Endothelial cell of umbilical vein (primary cell): ENCODE results near the gene SRRM3. TPM values are rescaled to one million over a fixed set of nuclear protein-coding genes. Genes with fewer than 3 reads are reported as not detected.
"Not testable (repeated sequence)": the region's sequence is repeated elsewhere in the genome, so short reads cannot be mapped to it uniquely, and the experiment has no call there.

Experiments used
- BruUV-seq: library from RNA; stranded (reverse); fragments of 400-500 nt; replicated peaks from 2 replicates; lab custom pipeline; 2021; lab: Mats Ljungman, UMichigan
- CTCF ChIA-PET: fragments of 300-600, 350-600 bp; sonication (Branson Sonifier 250); formaldehyde crosslinking; loops from one replicate; lab custom pipeline; 2021; ENCODE audit warnings: antibody characterized with exemption, inconsistent platforms; lab: Charles Lee
- POLR2A ChIA-PET: fragments of 300-600, 350-600 bp; sonication (Branson Sonifier 250); formaldehyde crosslinking; loops from one replicate; lab custom pipeline; 2021; ENCODE audit warnings: antibody characterized with exemption, inconsistent platforms; lab: Charles Lee
- DNase-seq: peaks from one replicate; pipeline ENCODE4 v3.0.0-alpha.2; 2011; ENCODE audit warnings: low read depth, low spot score
- FAIRE-seq: peaks from 2 replicates; lab custom pipeline; 2011; peaks lifted over from hg19 to GRCh38; lab: Jason Lieb, UNC
- H2AFZ ChIP-seq: 2 replicates; pipeline ENCODE4 v1.6.0; 2012; ENCODE audit warnings: low read depth, low read length, control low read depth, inconsistent platforms
- H3K27ac ChIP-seq: 2 replicates; pipeline ENCODE4 v1.5.1; 2011; ENCODE audit warnings: low read depth, mild to moderate bottlenecking, control low read depth, low read length, moderate library complexity; ENCODE audit not compliant: insufficient read depth
- H3K27me3 ChIP-seq, 2 experiments: 2 replicates each; pipeline versions ENCODE4 v1.6.0 to v1.6.1; 2011; ENCODE audit warnings: low read length in 2 of 2, mixed read lengths in 1 of 2; ENCODE audit not compliant: control insufficient read depth in 2 of 2, insufficient read depth in 2 of 2
- H3K36me3 ChIP-seq, 2 experiments: 2 replicates in 1 of 2; 3 replicates in 1 of 2; pipeline ENCODE4 v1.5.1; 2011; ENCODE audit warnings: low read length in 2 of 2, mild to moderate bottlenecking in 1 of 2, moderate library complexity in 1 of 2; ENCODE audit not compliant: control insufficient read depth in 2 of 2, insufficient read depth in 2 of 2; ENCODE audit errors: extremely low read depth in 1 of 2
- H3K4me1 ChIP-seq: 3 replicates; pipeline ENCODE4 v1.5.1; 2011; ENCODE audit warnings: mild to moderate bottlenecking, low read length; ENCODE audit not compliant: control insufficient read depth, insufficient read depth; ENCODE audit errors: extremely low read depth
- H3K4me2 ChIP-seq: 2 replicates; pipeline ENCODE4 v1.6.1; 2011; ENCODE audit warnings: low read length, control low read depth, mixed read lengths; ENCODE audit not compliant: insufficient read depth
- H3K4me3 ChIP-seq, 3 experiments: fragments of 200-600 bp in 1 of 3; sonication (generic), shearing (Covaris generic) in 1 of 3; replicated peaks in 1 of 3; 2 replicates each; pipeline ENCODE4 v1.5.1; 2011 to 2016; ENCODE audit warnings: control low read depth in 3 of 3, low read length in 3 of 3, mild to moderate bottlenecking in 2 of 3, inconsistent platforms in 1 of 3, low read depth in 1 of 3, moderate library complexity in 1 of 3; ENCODE audit not compliant: insufficient read depth in 1 of 3
- H3K79me2 ChIP-seq: 2 replicates; pipeline ENCODE4 v1.6.0; 2012; ENCODE audit warnings: low read length, inconsistent platforms; ENCODE audit not compliant: control insufficient read depth, insufficient read depth
- H3K9ac ChIP-seq: replicated peaks from 2 replicates; pipeline ENCODE3; 2011; ENCODE audit warnings: low read length, control low read depth; ENCODE audit not compliant: insufficient read depth; ENCODE audit errors: extremely low read depth
- H3K9me1 ChIP-seq: replicated peaks from 3 replicates; pipeline ENCODE4 v1.6.0; 2011; ENCODE audit warnings: mild to moderate bottlenecking, low read length; ENCODE audit not compliant: control insufficient read depth, insufficient read depth; ENCODE audit errors: extremely low read depth
- H3K9me3 ChIP-seq: replicated peaks from 2 replicates; pipeline ENCODE4 v1.5.1; 2012; ENCODE audit warnings: low read length, inconsistent platforms; ENCODE audit not compliant: control insufficient read depth, insufficient read depth
- H4K20me1 ChIP-seq: replicated peaks from 2 replicates; pipeline ENCODE3; 2011; ENCODE audit warnings: mild to moderate bottlenecking, low read length; ENCODE audit not compliant: control insufficient read depth, insufficient read depth; ENCODE audit errors: extremely low read depth
- EZH2 ChIP-seq: IDR thresholded peaks from 2 replicates; pipeline ENCODE4 v1.6.1; 2012; ENCODE audit warnings: borderline replicate concordance, low read depth, mild to moderate bottlenecking, moderate library complexity, low read length, inconsistent platforms; ENCODE audit not compliant: severe bottlenecking
- FOS ChIP-seq: IDR thresholded peaks from 2 replicates; pipeline ENCODE4 v1.6.1; 2011; ENCODE audit warnings: mild to moderate bottlenecking, low read length, moderate library complexity, borderline replicate concordance; ENCODE audit not compliant: insufficient read depth
- GATA2 ChIP-seq: IDR thresholded peaks from 2 replicates; pipeline ENCODE4 v1.7.0; 2011; ENCODE audit warnings: low read depth, mild to moderate bottlenecking, moderate library complexity, mixed read lengths, low read length; ENCODE audit not compliant: insufficient read length, insufficient read depth
- JUN ChIP-seq: IDR thresholded peaks from 2 replicates; pipeline ENCODE4 v1.6.1; 2011; ENCODE audit warnings: borderline replicate concordance, low read depth; ENCODE audit not compliant: insufficient read length, insufficient read depth
- MYC ChIP-seq: IDR thresholded peaks from one replicate; pipeline ENCODE4 v1.6.1; 2011; ENCODE audit warnings: mild to moderate bottlenecking, low read depth, low read length
- POLR2A ChIP-seq: IDR thresholded peaks from 2 replicates; pipeline ENCODE4 v1.6.1; 2012; ENCODE audit warnings: low read depth, mild to moderate bottlenecking, control low read depth, low read length
- POLR2AphosphoS5 ChIP-seq: IDR thresholded peaks from 2 replicates; pipeline ENCODE4 v1.6.1; 2012; ENCODE audit warnings: low read depth, mild to moderate bottlenecking, control low read depth, low read length, moderate library complexity; ENCODE audit not compliant: insufficient read depth
- dilution Hi-C: fragments of 300-500 bp; cut with MboI; formaldehyde crosslinking; loops from one replicate; pipeline ENCODE4 v1.15.0; 2019; ENCODE audit warnings: low sequenced_read_pairs; ENCODE audit not compliant: extremely low pct_ligation_motif_present
- intact Hi-C: fragments of 100-400 bp; cut with micrococcal nuclease; formaldehyde crosslinking; loops from one replicate; pipeline ENCODE4 v1.10.0; 2022
- polyA plus RNA-seq, 4 experiments: library from polyadenylated mRNA; depleted of rRNA in 3 of 4; stranded (reverse) in 3 of 4; unstranded in 1 of 4; fragments of >200 nt; gene quantifications; 2 replicates each; pipeline versions ENCODE4 v1.2.1 to v1.2.3, GENCODE V29; 2011 to 2012; ENCODE audit warnings: missing spikeins in 1 of 4
- total RNA-seq: library from RNA; stranded (reverse); gene quantifications from 2 replicates; pipeline ENCODE4 v1.2.3, GENCODE V29; 2021
- TF ChIP-seq, protein P1 (sequence below), 2 donors: IDR thresholded peaks; 1 replicate in 1 of 2; 2 replicates in 1 of 2; pipeline ENCODE4 v1.5.1; 2011; ENCODE audit warnings: low read length in 2 of 2, mild to moderate bottlenecking in 2 of 2, moderate library complexity in 2 of 2, control low read depth in 1 of 2, inconsistent platforms in 1 of 2, low read depth in 1 of 2; ENCODE audit not compliant: insufficient read depth in 1 of 2; ENCODE audit errors: extremely low read depth in 1 of 2
- TF ChIP-seq, protein P2 (sequence below): IDR thresholded peaks from 2 replicates; pipeline ENCODE4 v1.6.1; 2011; ENCODE audit not compliant: insufficient read depth, insufficient read length

Gene SRRM3
- total and polyA plus RNA-seq, 2 donors (not counting 3 experiments of a cell fraction or from before 2014, with no cell fraction given) = 4.4 to 5.4 TPM

DNA sequence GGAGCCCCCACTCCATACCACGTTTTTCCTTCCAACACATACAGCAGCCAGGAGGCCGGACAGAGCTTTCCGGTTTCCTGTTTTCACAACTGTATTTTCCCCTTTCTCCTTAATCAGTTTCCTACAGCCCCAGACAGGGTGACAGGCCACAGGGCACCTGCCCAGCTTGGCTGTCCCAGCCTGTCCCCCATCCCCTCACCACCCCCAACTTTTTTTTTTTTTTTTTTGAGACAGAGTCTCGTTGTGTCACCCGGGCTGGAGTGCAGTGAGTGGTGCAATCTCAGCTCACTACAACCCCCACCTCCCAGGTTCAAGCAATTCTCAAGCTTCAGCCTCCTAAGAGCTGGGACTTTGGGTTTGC lies 90.5 kb downstream of the SRRM3 start:
- no peaks in the 10 kb centered on the region for H3K9me1 ChIP-seq
- ChIA-PET POLR2A (interaction anchor here (0.6 to 2.2 kb wide), 7 partner anchors 11 to 107 kb away, joined by 3 to 55 read pairs (median 6); partner anchors contain the start of genes HSPB1 and YWHAG), CTCF (interaction anchor here (0.6 to 2.9 kb wide), 9 partner anchors 10 to 225 kb away, joined by 3 to 132 read pairs (median 13); partner anchors contain the start of gene HSPB1)
- intact Hi-C loops = loop anchor here (1.0 to 10.0 kb wide), 2 partner anchors 67 to 207 kb away; no protein-coding TSS in a partner anchor
- peak overlapping the region; percentile 82 for H3K9ac ChIP-seq
- peak overlapping the region; percentile 94 for H3K27ac ChIP-seq
- dilution Hi-C loops = no loop called here
- no peaks in the 10 kb centered on the region for H3K27me3 ChIP-seq
- TSS peak; percentile 71 for BruUV-seq
- peak; percentile 98 for DNase-seq
- no peaks in the 10 kb centered on the region for H3K36me3 ChIP-seq
- H3K4me3 ChIP-seq = no peak overlapping the region
- peaks cover 27% of the 10 kb centered on the region for H3K4me1 ChIP-seq
- no peak for FAIRE-seq
- no peaks in the 10 kb centered on the region for H3K9me3 ChIP-seq
- no peaks in the 10 kb centered on the region for H3K79me2 ChIP-seq
- peak; percentile 90 for TF ChIP-seq POLR2A
- TF ChIP-seq JUN = no peak
- peak; percentile 94 for TF ChIP-seq POLR2AphosphoS5
- no peak for TF ChIP-seq FOS
- TF ChIP-seq GATA2 = peak; percentile 92
- TF ChIP-seq, protein P1, sequence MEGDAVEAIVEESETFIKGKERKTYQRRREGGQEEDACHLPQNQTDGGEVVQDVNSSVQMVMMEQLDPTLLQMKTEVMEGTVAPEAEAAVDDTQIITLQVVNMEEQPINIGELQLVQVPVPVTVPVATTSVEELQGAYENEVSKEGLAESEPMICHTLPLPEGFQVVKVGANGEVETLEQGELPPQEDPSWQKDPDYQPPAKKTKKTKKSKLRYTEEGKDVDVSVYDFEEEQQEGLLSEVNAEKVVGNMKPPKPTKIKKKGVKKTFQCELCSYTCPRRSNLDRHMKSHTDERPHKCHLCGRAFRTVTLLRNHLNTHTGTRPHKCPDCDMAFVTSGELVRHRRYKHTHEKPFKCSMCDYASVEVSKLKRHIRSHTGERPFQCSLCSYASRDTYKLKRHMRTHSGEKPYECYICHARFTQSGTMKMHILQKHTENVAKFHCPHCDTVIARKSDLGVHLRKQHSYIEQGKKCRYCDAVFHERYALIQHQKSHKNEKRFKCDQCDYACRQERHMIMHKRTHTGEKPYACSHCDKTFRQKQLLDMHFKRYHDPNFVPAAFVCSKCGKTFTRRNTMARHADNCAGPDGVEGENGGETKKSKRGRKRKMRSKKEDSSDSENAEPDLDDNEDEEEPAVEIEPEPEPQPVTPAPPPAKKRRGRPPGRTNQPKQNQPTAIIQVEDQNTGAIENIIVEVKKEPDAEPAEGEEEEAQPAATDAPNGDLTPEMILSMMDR (IDR thresholded peaks at IDR 0.05; ENCODE audit: extremely low read depth in 1 of 2, insufficient read depth in 1 of 2, low read depth in 1 of 2, low read length in 2 of 2) = no peak
- no peak for TF ChIP-seq EZH2
- no peak for TF ChIP-seq MYC
- TF ChIP-seq, protein P2, sequence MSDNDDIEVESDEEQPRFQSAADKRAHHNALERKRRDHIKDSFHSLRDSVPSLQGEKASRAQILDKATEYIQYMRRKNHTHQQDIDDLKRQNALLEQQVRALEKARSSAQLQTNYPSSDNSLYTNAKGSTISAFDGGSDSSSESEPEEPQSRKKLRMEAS = peak; percentile 38
- no peak overlapping the region for H2AFZ ChIP-seq
- H3K4me2 ChIP-seq = peak overlapping the region; percentile 36
- no peaks in the 10 kb centered on the region for H4K20me1 ChIP-seq

DNA sequence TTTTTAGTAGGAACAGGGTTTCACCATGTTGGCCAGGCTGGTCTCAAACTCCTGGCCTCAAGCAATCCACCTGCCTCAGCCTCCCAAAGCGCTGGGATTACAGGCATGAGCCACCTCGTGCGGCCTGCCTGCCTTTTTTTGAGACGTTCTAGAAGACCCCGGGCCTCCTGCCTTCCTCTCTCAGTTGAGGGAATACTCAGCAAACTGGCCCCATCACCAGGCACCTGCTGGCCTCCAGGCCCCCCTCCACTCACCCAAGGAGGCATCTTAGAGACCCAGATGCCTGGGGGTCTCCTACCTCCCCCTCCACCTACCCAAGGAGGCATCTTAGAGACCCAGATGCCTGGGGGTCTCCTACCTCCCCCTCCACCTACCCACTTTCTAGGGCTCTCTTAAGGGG lies 91.2 kb downstream of the SRRM3 start:
- BruUV-seq, H3K36me3 ChIP-seq, H2AFZ ChIP-seq, dilution Hi-C loops, FAIRE-seq, H3K4me3 ChIP-seq, H3K27me3 ChIP-seq, DNase-seq, H4K20me1 ChIP-seq, H3K9me1 ChIP-seq, H3K9ac ChIP-seq, H3K9me3 ChIP-seq, H3K4me2 ChIP-seq, H3K79me2 ChIP-seq: not testable (repeated sequence)
- ChIA-PET CTCF (interaction anchor here (0.6 to 2.9 kb wide), 4 partner anchors 10 to 226 kb away, joined by 4 to 132 read pairs (median 31); partner anchors contain the start of gene HSPB1), POLR2A (interaction anchor here (0.6 to 2.2 kb wide), 5 partner anchors 10 to 66 kb away, joined by 3 to 55 read pairs (median 6); partner anchors contain the start of genes HSPB1 and YWHAG)
- H3K27ac ChIP-seq = peak overlapping the region; percentile 94
- H3K4me1 ChIP-seq = peaks cover 27% of the 10 kb centered on the region
- intact Hi-C loops = loop anchor here (1.0 to 10.0 kb wide), 2 partner anchors 66 to 208 kb away; no protein-coding TSS in a partner anchor
